SK-N-SH (cell line): ENCODE measurements around the gene NEK9. TPM values are rescaled to one million over a fixed set of nuclear protein-coding genes. Genes with fewer than 3 reads are reported as not detected.

Source experiments
- CTCF ChIA-PET: fragments of 300-600, 350-600 bp; formaldehyde crosslinking; extraction: SDS; loops from one replicate; lab custom pipeline; 2021; lab: Yijun Ruan, JAX
- POLR2A ChIA-PET: fragments of 350-600 bp; sonication (Branson Sonifier 250); formaldehyde crosslinking; extraction: SDS; loops from one replicate; lab custom pipeline; 2020; ENCODE audit warnings: antibody characterized with exemption, inconsistent platforms; lab: Yijun Ruan, JAX
- DNase-seq: peaks from one replicate; pipeline ENCODE4 v3.0.0; 2012
- H2AFZ ChIP-seq: fragments of 200-600 bp; sonication (generic); 2 replicates; pipeline ENCODE4 v1.8.1; 2016; ENCODE audit warnings: antibody characterized with exemption, mild to moderate bottlenecking, low read depth
- H3F3A ChIP-seq: fragments of 200-600 bp; sonication (generic); replicated peaks from 2 replicates; pipeline ENCODE3; 2016; ENCODE audit warnings: antibody characterized with exemption, mild to moderate bottlenecking; ENCODE audit not compliant: insufficient read depth
- H3K27ac ChIP-seq, 2 experiments: fragments of 200-500 bp in 1 of 2; fragments of 200-600 bp in 1 of 2; sonication (Bioruptor generic) in 1 of 2; sonication (generic), shearing (Covaris generic) in 1 of 2; 2 replicates each; pipeline versions ENCODE4 v1.5.1 to v1.6.1; 2014 to 2016; ENCODE audit warnings: low read depth in 2 of 2, inconsistent platforms in 1 of 2, low read length in 1 of 2, mild to moderate bottlenecking in 1 of 2, mixed read lengths in 1 of 2
- H3K27me3 ChIP-seq: fragments of 200-600 bp; sonication (generic), shearing (Covaris generic); 2 replicates; pipeline ENCODE4 v1.6.1; 2016; ENCODE audit warnings: mixed run types; ENCODE audit not compliant: insufficient read depth
- H3K36me3 ChIP-seq, 2 experiments: fragments of 200-500 bp in 1 of 2; fragments of 200-600 bp in 1 of 2; sonication (Bioruptor generic) in 1 of 2; sonication (generic) in 1 of 2; replicated peaks in 1 of 2; 2 replicates each; pipeline versions ENCODE3 to v1.5.1; 2014 to 2016; ENCODE audit warnings: low read length in 1 of 2, mild to moderate bottlenecking in 1 of 2; ENCODE audit not compliant: insufficient read depth in 2 of 2, control insufficient read depth in 1 of 2
- H3K4me1 ChIP-seq, 2 experiments: fragments of 200-500 bp in 1 of 2; fragments of 200-600 bp in 1 of 2; sonication (Bioruptor generic) in 1 of 2; sonication (generic), shearing (Covaris generic) in 1 of 2; 2 replicates each; pipeline versions ENCODE4 v1.5.1 to v1.6.1; 2014 to 2016; ENCODE audit warnings: low read depth in 1 of 2, low read length in 1 of 2, mixed run types in 1 of 2; ENCODE audit not compliant: insufficient read depth in 2 of 2, control insufficient read depth in 1 of 2
- H3K4me2 ChIP-seq: fragments of 200-600 bp; sonication (generic), shearing (Covaris generic); 2 replicates; pipeline ENCODE4 v1.6.1; 2017; ENCODE audit warnings: mixed run types
- H3K4me3 ChIP-seq, 2 experiments: fragments of 200-500 bp in 1 of 2; fragments of 200-600 bp in 1 of 2; sonication (Bioruptor generic) in 1 of 2; sonication (generic), shearing (Covaris generic) in 1 of 2; 2 replicates each; pipeline versions ENCODE4 v1.5.1 to v1.8.1; 2014 to 2016; ENCODE audit warnings: low read depth in 2 of 2, inconsistent platforms in 1 of 2, low read length in 1 of 2, mild to moderate bottlenecking in 1 of 2, mixed read lengths in 1 of 2, moderate library complexity in 1 of 2
- H3K79me2 ChIP-seq: fragments of 200-600 bp; sonication (generic); 2 replicates; pipeline ENCODE4 v1.8.1; 2017; ENCODE audit warnings: mild to moderate bottlenecking; ENCODE audit not compliant: insufficient read depth
- H3K9ac ChIP-seq: fragments of 200-600 bp; sonication (generic); 2 replicates; pipeline ENCODE4 v1.6.1; 2017; ENCODE audit warnings: mixed run types
- H3K9me2 ChIP-seq: fragments of 200-600 bp; sonication (generic); 2 replicates; pipeline ENCODE4 v1.6.1; 2017; ENCODE audit warnings: mixed run types
- H3K9me3 ChIP-seq: fragments of 200-600 bp; sonication (generic); 2 replicates; pipeline ENCODE4 v1.6.1; 2017; ENCODE audit warnings: mixed run types, mild to moderate bottlenecking, moderate library complexity
- H4K20me1 ChIP-seq: fragments of 200-600 bp; sonication (generic); 2 replicates; pipeline ENCODE4 v1.6.1; 2017; ENCODE audit warnings: mild to moderate bottlenecking, mixed run types; ENCODE audit not compliant: insufficient read depth
- CTCF ChIP-seq: fragments of 200-600 bp; sonication (generic); IDR thresholded peaks from 2 replicates; pipeline ENCODE4 v1.6.1; 2017; ENCODE audit warnings: antibody characterized with exemption, mild to moderate bottlenecking, moderate library complexity
- ELF1 ChIP-seq: IDR thresholded peaks from 2 replicates; pipeline ENCODE4 v1.4.0; 2012
- EZH2phosphoT487 ChIP-seq: fragments of 200-600 bp; sonication (generic); IDR thresholded peaks from 2 replicates; pipeline ENCODE4 v1.6.1; 2017; ENCODE audit warnings: low read depth, mixed run types, mild to moderate bottlenecking, antibody characterized with exemption, moderate library complexity, borderline replicate concordance
- FOXJ3 ChIP-seq: sonication (generic); formaldehyde crosslinking; IDR thresholded peaks from 2 replicates; pipeline ENCODE4 v1.5.1; 2020; ENCODE audit warnings: mild to moderate bottlenecking, missing genetic modification reagents
- FOXM1 ChIP-seq: IDR thresholded peaks from 2 replicates; pipeline ENCODE4 v1.4.0; 2012; ENCODE audit warnings: low read depth, mild to moderate bottlenecking
- GABPA ChIP-seq: IDR thresholded peaks from 2 replicates; pipeline ENCODE4 v1.4.0; 2012; ENCODE audit warnings: low read depth, mild to moderate bottlenecking
- IRF3 ChIP-seq: fragments of 150-350 bp; IDR thresholded peaks from 2 replicates; pipeline ENCODE4 v1.6.1; 2016; ENCODE audit warnings: mild to moderate bottlenecking, low read depth, low read length
- MAX ChIP-seq: IDR thresholded peaks from 2 replicates; pipeline ENCODE4 v1.4.0; 2012; ENCODE audit warnings: low read depth
- NFIC ChIP-seq: IDR thresholded peaks from 2 replicates; pipeline ENCODE4 v1.4.0; 2012; ENCODE audit warnings: borderline replicate concordance
- RAD21 ChIP-seq: IDR thresholded peaks from 2 replicates; pipeline ENCODE4 v1.6.1; 2012; ENCODE audit warnings: mild to moderate bottlenecking, low read length
- RXRA ChIP-seq: IDR thresholded peaks from 2 replicates; pipeline ENCODE4 v1.4.0; 2012; ENCODE audit warnings: low read depth, mild to moderate bottlenecking, borderline replicate concordance
- SIN3A ChIP-seq: IDR thresholded peaks from 2 replicates; pipeline ENCODE4 v1.6.1; 2012; ENCODE audit warnings: low read depth, mild to moderate bottlenecking, low read length, moderate library complexity, borderline replicate concordance
- TAF1 ChIP-seq: IDR thresholded peaks from 2 replicates; pipeline ENCODE4 v1.6.1; 2012; ENCODE audit warnings: low read depth, mild to moderate bottlenecking, low read length, moderate library complexity, borderline replicate concordance
- TEAD4 ChIP-seq: IDR thresholded peaks from 2 replicates; pipeline ENCODE4 v1.4.0; 2012; ENCODE audit warnings: mild to moderate bottlenecking, borderline replicate concordance; ENCODE audit not compliant: insufficient read depth
- USF2 ChIP-seq: fragments of 150-350 bp; IDR thresholded peaks from 2 replicates; pipeline ENCODE4 v1.6.1; 2017; ENCODE audit warnings: antibody characterized with exemption, low read length, low read depth, borderline replicate concordance
- WGBS: methylation state at CpG from one replicate; pipeline ENCODE4 v1.1.6; 2017; ENCODE audit warnings: low lambda C conversion rate; 5-methylcytosine and 5-hydroxymethylcytosine counted together
- polyA plus RNA-seq, 3 experiments: library from polyadenylated mRNA; depleted of rRNA; stranded (reverse); fragments of >200 nt; gene quantifications; 2 replicates each; pipeline ENCODE4 v1.2.3, GENCODE V29; 2012

The NEK9 gene
- polyA plus RNA-seq, 1 of the 3 experiments (the other 2 are of a cell fraction), result 48.1 TPM

- TF ChIP-seq SIN3A (no peak), MAX (no peak), FOXJ3 (CRISPR knock-in tag) (no peak), USF2 (no peak), GABPA (no peak), NFIC (no peak), EZH2phosphoT487 (no peak), FOXM1 (no peak), TEAD4 (no peak), ELF1 (no peak), RXRA (no peak), IRF3 (no peak), RAD21 (no peak), TAF1 (no peak), CTCF (no peak)
- DNase-seq, result no peak
- POLR2A ChIA-PET, result no interaction called here
Observed at GRCh38 chr14:75155169-75155568, 28.3 kb upstream of the NEK9 start.

More at GRCh38 chr14:75155169-75155568, 28.3 kb upstream of the NEK9 start:
- 100% methylated on average over 3 of the region's 3 CpGs for whole genome bisulfite sequencing
- CTCF ChIA-PET, result interaction anchor here (1.1 to 1.5 kb wide), 2 partner anchors 13 to 128 kb away, joined by 3 to 4 read pairs; no protein-coding TSS in a partner anchor
- Histone ChIP-seq H3K9me3 (no peaks in the 10 kb centered on the region), H3K27ac (no peak overlapping the region), H3K9me2 (no peaks in the 10 kb centered on the region), H3K36me3 (peaks cover 5 to 10% of the 10 kb centered on the region in 2 experiments), H3K9ac (no peak overlapping the region), H3K79me2 (peaks cover 81% of the 10 kb centered on the region), H3K4me3 (no peak overlapping the region), H3K4me2 (no peak overlapping the region), H3K27me3 (no peaks in the 10 kb centered on the region), H3K4me1 (no peaks in the 10 kb centered on the region), H2AFZ (no peak overlapping the region), H3F3A (peaks cover 5% of the 10 kb centered on the region), H4K20me1 (peaks cover 55% of the 10 kb centered on the region)
